IMR-90 (cell line): ENCODE results near the gene ADCY5.

Experiments used
- BHLHE40 ChIP-seq: fragments of 150-350 bp; IDR thresholded peaks from 2 replicates; pipeline ENCODE4 v1.6.1; 2016; ENCODE audit warnings: mild to moderate bottlenecking, low read depth, low read length
- CEBPB ChIP-seq: IDR thresholded peaks from 2 replicates; pipeline ENCODE4 v1.6.1; 2012; ENCODE audit warnings: low read depth, low read length, improper control_type of control experiment
- CHD1 ChIP-seq: IDR thresholded peaks from 2 replicates; pipeline ENCODE4 v1.6.1; 2012; ENCODE audit warnings: low read depth, low read length, improper control_type of control experiment
- CTCF ChIP-seq: conservative IDR thresholded peaks from 2 replicates; pipeline ENCODE4 v1.5.1; 2012; ENCODE audit warnings: mild to moderate bottlenecking, low read depth, low read length, improper control_type of control experiment
- ELK1 ChIP-seq: fragments of 150-350 bp; IDR thresholded peaks from 2 replicates; pipeline ENCODE4 v1.6.1; 2016; ENCODE audit warnings: low read depth, mild to moderate bottlenecking, low read length, moderate library complexity, borderline replicate concordance
- MAFK ChIP-seq: IDR thresholded peaks from 2 replicates; pipeline ENCODE4 v1.6.1; 2012; ENCODE audit warnings: low read depth, low read length, improper control_type of control experiment
- MAZ ChIP-seq: IDR thresholded peaks from 2 replicates; pipeline ENCODE4 v1.6.1; 2012; ENCODE audit warnings: low read depth, mild to moderate bottlenecking, low read length, improper control_type of control experiment, moderate library complexity, borderline replicate concordance
- MXI1 ChIP-seq: IDR thresholded peaks from 2 replicates; pipeline ENCODE4 v1.6.1; 2012; ENCODE audit warnings: low read depth, mild to moderate bottlenecking, low read length, moderate library complexity, borderline replicate concordance
- NFE2L2 ChIP-seq: fragments of 150-350 bp; IDR thresholded peaks from 2 replicates; pipeline ENCODE4 v1.6.1; 2016; ENCODE audit warnings: low read depth, mild to moderate bottlenecking, low read length
- POLR2A ChIP-seq: IDR thresholded peaks from 2 replicates; pipeline ENCODE4 v1.6.1; 2012; ENCODE audit warnings: mild to moderate bottlenecking, low read depth, low read length
- RCOR1 ChIP-seq: IDR thresholded peaks from 2 replicates; pipeline ENCODE4 v1.6.1; 2012; ENCODE audit warnings: mild to moderate bottlenecking, low read length, improper control_type of control experiment; ENCODE audit not compliant: insufficient replicate concordance
- RFX5 ChIP-seq: IDR thresholded peaks from 2 replicates; pipeline ENCODE4 v1.8.0; 2012; ENCODE audit warnings: low read depth, mild to moderate bottlenecking, low read length, moderate library complexity

DNA sequence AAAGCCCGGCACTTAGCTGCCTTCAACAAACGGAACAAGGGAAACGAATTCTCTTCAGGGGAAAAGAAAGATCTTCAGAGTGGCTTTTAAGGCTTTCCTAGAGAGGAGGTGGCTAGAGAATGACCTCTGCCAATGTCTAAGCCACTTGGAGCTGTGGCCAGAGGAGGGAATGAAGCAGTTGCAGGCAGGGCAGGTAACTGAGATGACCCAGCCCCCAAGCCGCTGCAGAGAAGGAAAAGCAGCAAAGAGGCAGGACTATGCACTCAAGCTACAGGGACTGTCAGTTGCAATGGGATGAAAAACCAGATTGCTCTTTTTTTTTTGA, 133.7 kb downstream of the ADCY5 start:
- TF ChIP-seq ELK1 (no peak), CTCF (no peak), POLR2A (no peak), MAFK (no peak), CHD1 (no peak), RFX5 (no peak), MXI1 (no peak), MAZ (no peak), NFE2L2 (no peak), BHLHE40 (no peak), RCOR1 (no peak), CEBPB (no peak)
